Measurements from ENCODE around the gene DIS3L2.
"Not testable (repeated sequence)": the region's sequence is repeated elsewhere in the genome, so short reads cannot be mapped to it uniquely, and the experiment has no call there.

Gene DIS3L2

DNA sequence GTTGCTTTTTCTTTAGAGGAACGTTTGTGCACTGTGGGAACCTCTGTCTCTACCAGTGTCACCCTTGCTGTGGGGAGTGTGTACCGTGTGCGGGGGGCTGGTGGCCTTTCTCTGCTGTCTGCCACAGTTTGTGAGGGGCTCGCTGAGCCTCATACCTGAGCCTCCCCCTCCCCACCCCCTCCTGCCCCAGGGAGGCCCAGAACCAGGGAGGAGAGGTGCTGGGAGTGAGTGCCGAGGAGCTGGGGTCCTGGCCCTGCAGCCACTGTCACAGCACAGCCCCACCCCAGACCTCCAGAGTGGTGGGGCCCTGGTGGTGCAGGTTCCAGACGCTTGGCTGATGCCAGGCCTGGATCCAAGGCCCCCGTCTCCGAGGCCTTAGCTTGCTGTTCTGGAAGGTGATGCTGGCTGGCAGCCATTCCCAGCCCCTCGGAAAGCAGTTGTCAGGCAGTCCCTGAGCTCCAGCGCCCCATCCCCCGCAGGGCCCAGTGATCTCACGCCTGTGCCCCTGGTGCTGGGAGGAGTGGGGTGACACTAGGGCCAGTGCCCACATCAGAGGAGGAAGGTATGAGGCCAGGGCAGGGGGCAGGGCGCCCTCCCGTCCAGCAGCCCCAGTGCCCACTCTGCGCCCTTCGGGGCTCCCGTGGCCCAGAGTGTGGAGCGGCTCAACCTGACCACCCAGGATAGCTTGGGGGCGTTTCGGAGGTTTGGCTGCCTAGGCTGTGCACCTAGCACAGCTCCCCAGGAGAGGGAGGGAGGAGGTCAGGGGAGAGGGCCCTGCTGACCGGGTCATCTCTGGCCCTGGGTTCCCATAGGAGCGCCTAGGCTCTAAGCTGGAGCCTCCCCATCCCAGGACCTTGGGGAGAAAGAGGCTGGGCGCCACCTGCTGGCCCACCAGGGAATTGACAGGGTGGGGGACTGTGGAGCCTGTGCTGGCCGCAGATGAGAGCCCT is 364.1 kb downstream of the DIS3L2 start:
- peak; percentile 75 for DNase-seq

DNA sequence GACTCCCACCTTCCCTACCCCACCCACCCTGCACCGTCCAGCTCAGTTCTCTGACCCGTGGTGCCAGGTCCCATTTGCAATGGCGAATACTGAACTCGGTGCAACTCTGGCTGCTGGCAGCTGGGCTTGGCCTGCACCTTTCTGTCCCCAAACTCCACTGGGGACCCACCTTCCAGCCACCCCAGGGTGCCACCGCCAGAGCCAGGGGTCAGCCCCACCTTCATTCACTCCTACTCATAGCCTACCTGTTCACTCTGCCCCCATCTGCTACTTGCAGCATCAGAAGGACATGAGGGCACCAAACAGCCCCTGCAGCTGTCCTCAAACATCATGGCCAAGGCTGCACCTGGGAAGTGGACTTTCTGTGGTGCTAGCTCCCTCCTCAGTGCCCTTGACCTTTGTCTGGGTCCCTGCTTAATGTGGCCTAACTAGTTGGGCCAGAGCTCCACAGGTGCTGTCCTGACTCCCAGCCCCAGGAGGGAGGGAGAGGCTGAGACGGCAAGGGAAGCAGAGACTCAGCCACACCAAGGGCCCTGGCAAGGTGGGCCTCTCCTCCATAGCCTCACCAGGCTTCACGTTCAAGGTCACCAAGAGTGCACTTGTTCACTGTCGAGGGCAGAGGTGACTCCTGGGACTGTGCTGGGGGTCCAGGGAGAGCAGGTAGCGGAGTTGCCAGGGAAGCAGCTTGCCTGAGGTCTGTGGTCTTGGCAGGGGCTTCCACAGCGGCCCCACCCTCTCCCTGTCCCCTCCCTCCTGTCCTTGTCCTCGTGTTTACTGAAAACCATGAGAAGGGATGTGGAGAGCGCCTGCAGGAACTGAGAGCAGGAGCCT is 365.0 kb downstream of the DIS3L2 start:
- not testable (repeated sequence) for DNase-seq

GRCh38 chr2:232327105-232328031 is 365.9 kb downstream of the DIS3L2 start:
- DNase-seq: peak; percentile 95

- DNase-seq: no peak
Measured at GRCh38 chr2:232328032-232328422, 366.5 kb downstream of the DIS3L2 start.

DNA sequence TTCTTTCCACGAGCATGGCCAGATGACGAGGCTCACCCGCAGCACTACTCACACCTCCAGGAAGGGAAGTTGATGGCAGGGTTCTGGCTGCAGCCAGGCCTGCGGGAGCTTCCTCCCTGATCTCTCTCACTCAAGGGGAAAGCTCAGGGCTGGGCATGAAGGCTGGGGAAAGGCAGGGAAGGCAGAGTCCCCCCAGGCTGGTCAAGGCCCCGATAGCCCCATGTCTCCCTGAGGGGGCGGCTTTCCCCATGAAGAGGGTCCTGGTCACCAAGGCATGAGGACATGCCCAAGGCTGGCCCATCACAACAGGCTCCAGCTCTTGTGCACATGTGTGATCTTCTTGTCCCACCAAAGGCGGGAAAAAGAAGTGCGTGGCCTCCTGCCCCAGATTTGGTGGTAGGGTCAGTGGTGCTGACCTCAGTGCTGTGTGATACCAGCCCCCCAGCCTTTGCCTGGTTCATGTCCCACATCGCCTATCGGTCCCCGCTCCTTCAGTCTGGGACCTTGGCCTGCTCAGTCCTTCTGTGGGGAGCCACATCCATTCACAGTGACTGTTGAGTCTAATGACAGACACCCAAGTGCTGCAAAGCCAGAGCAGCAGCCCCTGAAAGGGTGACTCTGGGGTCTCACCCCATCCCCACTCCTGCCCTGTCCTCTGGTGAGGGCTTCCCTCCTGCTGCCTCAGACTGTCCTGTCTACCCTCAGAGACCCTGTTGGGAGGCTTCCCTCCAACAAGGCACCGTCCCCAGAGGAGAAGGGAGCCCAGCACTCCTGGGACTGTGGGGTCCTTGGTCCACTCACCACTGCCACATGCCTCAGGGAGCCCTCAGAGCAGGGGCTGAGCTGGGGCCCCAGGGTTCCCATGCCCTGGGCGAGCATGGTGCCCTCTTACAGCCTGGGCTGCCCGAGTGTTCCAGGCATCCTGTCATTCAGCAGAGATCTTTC is 367.3 kb downstream of the DIS3L2 start:
- DNase-seq: no peak

DNA sequence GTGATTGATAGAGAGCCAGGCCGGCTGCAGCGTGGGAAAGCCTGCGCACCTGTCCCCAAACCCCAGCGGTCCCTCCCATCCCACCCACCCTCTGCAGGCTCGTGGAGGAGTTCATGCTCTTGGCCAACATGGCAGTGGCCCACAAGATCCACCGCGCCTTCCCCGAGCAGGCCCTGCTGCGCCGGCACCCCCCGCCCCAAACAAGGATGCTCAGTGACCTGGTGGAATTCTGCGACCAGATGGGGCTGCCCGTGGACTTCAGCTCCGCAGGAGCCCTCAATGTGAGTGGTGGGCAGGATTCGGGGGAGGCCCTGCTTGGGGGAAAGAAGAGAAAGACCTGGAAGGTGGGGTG is 368.2 kb downstream of the DIS3L2 start:
- no peak for DNase-seq

- no peak for DNase-seq
Measured at GRCh38 chr2:232330068-232330999, 368.8 kb downstream of the DIS3L2 start.

DNA sequence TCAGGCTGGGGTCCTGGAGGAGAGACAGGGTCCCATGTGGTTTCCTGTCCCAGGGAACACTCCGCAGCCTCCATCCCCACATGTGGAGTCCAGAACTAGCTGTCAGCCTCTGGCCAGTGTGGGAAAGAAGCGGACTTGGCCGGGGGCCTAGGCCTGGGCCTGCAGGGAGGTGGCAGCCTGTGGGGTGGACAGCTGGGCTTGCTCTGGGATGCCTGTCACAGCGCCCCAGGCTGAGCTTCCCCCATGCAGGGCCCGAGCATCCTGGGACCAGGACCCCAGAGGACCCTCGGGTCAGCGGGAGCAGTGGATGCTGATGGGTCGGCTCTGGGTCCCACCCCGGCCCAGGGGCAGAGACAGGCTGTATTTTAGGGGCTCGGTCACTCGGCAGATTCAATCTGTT is 369.5 kb downstream of the DIS3L2 start:
- not testable (repeated sequence) for DNase-seq

DNA sequence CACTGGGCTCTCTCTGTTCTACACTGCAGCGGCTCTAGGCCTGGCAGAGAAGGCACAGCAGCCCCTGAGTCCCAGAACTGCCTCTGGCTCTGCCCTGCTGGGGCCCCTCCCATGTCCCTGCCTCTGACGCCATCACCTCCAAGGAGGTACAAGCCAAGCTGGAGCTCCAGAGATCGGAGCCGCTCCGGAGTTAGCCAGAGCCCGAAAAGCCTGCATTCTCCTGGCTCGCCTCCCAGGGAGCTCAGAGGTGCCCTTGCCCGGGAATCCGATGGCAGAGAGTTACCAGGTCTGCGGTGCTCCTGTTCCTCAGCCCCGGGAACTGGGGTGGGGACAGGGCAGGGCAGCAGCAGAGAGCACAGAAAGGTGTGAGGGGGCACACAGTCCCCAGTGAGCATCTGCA is 370.1 kb downstream of the DIS3L2 start:
- not testable (repeated sequence) for DNase-seq

GRCh38 chr2:232332244-232332939 is 370.9 kb downstream of the DIS3L2 start:
- DNase-seq: not testable (repeated sequence)

DNA sequence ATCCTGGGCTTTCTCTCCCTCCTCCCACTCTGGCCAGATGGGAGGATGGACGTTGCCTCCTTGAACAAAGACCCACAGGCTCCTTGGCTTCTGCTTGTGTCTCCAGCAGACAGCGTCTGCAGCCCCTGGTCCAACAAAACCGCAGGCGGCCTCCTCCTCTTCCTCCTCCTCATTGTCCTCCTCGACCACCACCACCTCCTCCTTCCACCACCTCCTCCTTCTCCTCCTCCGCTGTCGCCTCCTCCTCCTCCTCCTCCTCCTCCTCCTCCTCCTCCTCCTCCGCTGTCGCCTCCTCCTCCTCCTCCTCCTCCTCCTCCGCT is 371.4 kb downstream of the DIS3L2 start:
- no peak for DNase-seq

- DNase-seq: no peak
Measured at GRCh38 chr2:232333361-232334135, 372.0 kb downstream of the DIS3L2 start.

- DNase-seq: not testable (repeated sequence)
Measured at GRCh38 chr2:232334136-232334884, 372.8 kb downstream of the DIS3L2 start.

DNA sequence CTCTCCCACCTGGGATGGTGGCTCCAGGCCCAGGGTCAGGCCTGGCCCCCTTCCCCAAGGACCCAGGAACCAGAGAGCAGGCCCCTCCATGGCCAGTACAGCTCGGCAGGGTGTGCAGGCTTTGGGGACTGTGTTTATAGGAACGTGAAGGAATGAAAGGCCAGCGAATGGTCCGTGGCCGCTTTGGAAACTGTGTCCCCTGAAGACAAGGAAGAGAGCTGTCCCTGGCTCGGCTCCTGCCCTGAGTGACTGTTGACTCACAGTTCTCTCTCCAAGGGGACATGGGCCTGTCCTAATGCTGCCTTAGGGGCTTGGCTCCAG is 373.3 kb downstream of the DIS3L2 start:
- DNase-seq: not testable (repeated sequence)

DNA sequence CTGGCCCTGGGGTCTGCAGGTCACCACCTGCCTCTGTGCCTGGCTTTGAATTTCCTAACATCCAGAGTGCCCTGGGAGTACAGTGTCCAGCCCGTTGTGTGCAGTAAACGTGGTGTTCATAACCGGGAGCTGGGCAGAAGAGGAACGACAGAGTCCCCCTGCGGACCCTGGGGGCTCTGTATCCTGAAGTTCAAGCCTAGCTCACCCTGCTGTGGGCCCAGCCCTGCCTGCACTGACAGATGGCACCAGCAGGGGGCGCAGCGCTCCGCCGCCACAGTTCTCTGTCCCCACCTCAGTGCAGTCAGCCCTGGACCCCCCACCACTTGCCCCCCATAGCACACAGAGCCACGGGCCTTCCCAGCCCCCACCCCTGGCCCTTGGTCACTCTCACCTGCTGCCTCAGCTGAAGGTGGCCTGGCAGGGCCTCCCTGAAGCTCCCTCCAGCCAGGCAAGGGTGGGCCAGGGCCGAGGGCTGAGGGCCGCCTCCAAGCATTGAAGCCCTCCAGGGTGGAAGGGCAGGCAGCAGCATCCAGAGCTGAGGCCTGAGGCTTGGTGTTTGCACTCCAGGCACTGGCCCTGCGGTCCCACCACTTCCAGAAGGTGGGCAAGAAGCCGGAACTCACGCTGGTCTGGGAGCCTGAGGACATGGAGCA is 373.8 kb downstream of the DIS3L2 start:
- DNase-seq: peak; percentile 21

DNA sequence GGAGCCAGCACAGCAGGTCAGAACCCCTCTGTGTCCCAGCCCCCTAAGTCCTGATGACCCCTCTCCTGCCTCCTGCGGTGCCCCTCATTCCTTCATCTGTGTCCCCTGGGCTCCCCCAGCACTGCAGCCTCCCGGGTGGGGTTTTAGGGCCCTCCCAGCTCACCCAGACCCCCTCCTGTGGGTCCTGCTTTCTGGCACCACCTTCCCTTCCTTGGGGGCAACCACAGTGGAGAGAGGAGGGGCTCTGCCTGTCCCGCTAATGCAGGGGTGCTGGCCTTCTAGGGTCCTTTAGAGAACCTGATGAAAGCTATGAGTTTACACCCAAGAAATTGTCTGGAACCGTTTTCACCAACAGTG is 374.3 kb downstream of the DIS3L2 start:
- DNase-seq: peak; percentile 17

DNA sequence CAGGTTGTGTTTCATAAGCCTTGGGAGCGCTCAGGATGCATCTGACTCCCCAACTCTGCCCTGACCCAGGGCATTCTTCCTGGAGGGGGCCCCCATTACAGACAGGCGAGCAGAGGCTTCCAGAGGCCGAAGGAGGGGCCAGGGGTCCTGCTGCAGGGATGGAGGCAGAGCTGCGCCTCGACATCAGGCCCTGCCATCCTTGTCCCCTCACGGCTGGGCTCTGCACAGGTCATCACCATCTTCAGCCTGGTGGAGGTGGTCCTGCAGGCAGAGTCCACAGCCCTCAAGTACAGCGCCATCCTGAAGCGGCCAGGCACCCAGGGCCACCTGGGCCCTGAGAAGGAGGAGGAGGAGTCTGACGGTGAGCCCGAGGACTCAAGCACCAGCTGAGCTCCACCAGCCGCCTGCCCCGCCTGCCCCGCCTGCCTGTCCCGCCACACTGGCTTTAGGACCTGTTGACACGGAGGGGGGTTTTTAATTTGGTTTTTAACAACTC is 374.8 kb downstream of the DIS3L2 start:
- peak; percentile 17 for DNase-seq

Measured in stimulated activated CD8-positive, alpha-beta memory T cell treated with anti-CD3 and anti-CD28 coated beads, Interleukin-4, amount 100 ng/mL, for 48 hours (primary cell).